CD4-positive, alpha-beta T cell treated with Interleukin-17A for 1 hour (primary cell): ENCODE results near the gene BCOR.
A peak's percentile ranks its signal among the peaks of the same experiment; 100 is the strongest.

Experiments
- DNase-seq: peaks from one replicate; pipeline ENCODE4 v3.0.0-alpha.2; 2020

Gene BCOR

GRCh38 chrX:40015693-40016092 lies 82.1 kb downstream of the BCOR start:
- no peak for DNase-seq

DNA sequence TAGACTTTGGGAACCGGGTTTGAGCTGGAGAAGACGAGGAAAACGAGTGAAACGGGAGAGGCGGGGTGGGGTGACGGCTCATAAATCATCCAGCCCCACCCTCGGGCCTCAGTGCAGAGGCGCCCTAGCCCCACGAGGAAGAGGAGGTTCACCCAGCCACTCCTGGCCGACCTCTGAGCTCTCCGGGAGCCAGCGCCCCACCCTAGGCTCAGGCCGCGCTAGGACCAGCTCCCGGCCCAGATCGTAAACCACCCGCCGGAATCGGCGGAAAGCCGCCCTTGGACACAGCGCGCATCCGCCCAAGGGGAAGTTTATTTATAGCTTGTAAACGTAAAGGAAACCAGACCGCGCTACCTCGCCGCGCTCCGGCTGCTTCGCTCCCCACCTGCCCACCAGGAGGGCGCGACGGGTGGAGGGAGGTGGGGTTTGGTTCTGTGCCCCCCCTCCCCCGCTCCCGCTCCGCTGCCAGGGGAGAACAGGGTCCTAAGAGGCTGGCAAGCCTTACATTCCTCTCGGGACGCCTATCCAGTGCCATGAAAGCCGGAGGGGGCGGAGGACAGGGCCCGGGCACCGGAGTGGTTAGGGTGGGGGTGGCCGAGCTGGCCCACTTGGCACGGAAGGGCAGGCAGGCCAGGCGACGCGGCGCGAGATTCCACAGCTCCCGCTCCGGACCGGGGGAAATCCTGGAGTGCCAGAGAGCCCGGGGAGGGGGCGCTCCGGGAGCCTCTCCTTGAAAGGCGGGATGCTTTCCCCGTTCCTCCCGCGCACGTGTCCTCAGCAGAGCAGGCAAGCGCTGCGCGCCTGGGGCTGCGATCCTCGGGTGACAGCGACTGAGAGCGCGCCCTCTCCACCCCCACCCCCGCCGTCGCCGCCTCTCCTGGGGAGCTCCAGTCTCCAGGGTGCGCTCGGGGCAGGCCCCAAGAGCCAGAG lies 84.2 kb downstream of the BCOR start:
- DNase-seq = peak; percentile 49

- DNase-seq = no peak
Observed at GRCh38 chrX:40012868-40013265, 84.9 kb downstream of the BCOR start.

DNA sequence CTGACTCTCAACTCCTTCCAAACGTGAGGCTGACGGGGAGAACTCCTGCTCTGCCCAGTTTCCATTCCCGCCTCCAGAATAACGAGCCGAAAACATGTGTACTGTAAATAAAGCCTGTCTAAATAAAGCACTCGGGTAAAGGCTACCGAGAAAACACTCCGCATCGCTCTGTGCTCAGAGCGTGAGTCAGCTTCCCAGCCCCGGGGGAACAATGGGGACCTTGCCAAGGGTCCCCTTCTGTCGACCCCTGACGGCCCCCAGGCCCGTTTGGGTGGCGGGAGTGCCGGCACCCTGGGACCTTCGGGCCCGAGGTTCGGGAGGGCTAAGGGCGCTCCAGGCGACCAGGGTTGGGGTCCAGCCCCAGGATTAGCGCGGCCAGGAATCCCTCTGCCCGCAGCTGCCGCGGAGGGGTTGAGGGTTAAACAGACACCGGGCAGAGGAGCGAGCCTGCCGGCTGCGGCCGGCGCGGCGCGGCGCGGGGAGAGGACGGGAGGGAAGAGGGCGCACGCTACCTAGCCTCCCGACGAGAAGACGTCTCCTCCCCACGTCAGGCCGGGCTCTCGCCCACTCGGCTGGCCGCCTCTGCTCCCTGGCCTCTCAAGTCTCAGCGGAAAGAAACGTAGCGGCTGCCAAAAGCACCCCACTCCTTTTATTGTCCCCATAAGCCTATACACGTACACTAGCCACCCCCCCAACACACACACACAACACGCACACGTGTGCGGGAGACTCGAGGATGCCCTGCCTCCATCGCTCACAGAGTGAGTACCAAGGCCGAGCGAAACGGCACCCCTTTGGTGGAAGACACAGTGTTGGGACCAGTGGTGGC lies 85.5 kb downstream of the BCOR start:
- DNase-seq = no peak

DNA sequence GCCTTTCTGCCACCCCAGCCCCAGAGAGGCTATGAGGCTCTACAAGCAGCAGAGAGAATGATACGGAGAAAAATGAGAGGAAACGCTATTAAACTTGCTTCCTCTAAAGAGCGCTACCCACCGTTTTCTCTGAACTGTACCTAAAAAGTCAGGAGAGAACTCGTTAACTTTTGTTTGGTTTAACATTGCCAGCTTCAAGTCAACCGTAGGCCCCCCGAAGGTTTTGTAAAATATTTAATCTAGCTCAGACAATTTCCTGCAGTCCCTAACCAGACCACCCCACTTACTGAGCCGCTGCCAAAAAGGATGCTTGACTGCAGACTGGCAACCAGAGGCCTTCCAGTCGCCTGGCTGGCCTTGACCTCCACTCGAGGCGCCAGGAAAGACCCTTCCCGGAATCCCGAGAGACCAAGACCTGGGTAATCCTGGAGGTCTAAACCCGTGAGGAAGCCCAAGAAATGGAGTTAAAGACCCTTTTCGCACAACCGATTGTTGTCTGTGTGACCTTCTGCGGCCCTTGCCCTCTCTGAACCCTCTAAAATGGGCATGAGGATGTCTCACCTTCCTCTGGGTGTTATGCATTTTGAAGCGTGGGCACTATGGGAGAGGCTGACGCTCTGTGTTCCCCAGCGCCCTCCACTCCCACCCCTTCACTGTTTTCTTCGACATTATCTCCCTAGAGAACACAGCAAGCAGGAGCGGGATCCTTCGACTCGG lies 86.3 kb downstream of the BCOR start:
- DNase-seq = no peak

DNA sequence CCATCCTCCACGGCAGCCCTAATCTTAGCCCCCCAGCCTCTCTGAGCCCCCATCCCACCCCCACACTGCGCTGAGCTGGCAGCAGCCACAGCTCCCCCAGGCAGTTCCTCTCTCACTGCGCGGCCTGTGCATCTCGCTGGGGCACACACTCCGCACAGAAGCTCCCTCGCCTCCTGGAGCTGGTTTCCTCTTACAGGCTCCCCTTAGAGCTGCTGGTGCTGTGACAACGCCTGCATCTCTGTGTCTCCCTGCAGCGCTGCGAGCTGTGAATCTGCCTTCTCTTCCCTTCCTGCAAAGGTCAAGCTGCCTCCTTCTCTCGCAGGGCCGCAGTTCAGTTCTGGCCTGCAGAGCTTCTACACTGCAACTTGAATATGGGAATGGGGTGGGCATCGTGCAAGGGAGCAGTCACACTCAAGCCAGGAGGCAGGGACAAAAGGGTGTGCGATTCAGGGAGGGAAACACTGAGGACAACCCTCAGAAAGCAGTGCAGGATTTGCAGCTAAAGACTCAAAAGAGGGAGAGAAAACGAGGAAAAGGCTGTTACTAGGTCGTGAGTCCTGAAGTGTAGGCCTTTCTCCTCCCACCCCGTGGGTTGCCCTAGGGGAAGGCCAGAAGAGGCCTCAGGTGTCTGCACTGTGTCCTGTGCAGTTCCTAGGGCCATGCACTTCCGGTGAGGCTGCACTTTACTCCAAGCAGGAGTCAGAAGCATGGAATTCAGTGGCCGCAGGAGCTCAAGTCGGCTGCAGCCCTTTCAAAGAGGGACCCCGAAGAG lies 87.0 kb downstream of the BCOR start:
- DNase-seq = no peak

- no peak for DNase-seq
Observed at GRCh38 chrX:40009890-40010289, 87.9 kb downstream of the BCOR start.

DNA sequence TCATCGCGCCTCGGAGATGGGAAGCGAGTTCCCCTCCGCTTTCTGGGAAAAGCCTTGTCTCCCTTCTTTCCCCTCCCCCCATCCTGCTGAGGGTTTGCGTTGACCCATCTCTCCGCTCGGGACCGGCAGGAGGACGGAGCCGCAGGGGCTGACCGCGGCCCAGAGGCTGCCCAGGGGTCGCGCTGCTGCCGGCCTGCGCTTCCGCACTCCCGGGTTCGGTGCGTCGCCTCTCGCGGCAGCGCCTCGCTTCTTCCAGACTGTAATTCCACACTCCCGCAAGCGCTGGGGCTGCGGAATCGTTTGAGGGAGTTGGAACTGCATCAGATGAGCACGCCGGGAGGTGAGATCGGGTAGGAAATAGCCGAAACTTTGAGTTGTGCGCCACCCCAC lies 88.3 kb downstream of the BCOR start:
- no peak for DNase-seq

DNA sequence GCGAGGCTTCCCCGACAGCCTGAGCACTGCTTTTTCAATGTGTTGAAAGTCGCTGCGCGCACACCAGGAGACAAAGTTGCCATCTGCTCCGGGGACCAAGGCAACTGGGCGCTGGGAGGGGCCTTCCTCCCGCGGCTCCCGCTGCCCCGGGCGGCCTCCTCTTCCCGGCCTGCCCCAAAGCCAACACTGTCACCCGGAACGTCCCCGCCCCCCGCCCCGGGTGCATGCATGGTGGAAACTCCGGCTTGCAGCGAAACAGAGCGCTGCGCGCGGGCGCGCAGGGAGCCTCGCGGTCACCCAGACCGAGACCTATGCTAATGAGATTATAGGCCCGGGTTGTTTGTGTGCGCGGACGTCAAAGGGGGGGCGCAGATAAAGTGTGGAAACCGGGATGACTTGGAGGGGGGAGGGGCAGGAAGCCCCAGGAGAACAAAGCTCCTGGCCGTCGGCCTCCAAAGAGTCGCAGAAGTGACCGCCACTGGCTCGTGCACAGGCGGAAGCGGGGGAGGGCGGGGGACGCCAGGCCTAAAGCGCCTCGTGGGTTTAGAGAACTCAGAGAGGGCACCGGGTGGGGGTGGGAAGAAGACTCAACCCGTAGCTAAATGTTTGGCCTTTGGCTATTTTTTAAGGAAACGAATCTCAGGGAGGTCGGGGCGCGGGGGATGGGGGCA lies 88.8 kb downstream of the BCOR start:
- DNase-seq = no peak

GRCh38 chrX:40007756-40008705 lies 89.7 kb downstream of the BCOR start:
- DNase-seq = no peak

- DNase-seq = no peak
Observed at GRCh38 chrX:40007131-40007755, 90.5 kb downstream of the BCOR start.

GRCh38 chrX:40006106-40007017 lies 91.4 kb downstream of the BCOR start:
- no peak for DNase-seq

- no peak for DNase-seq
Observed at GRCh38 chrX:40005292-40006011, 92.3 kb downstream of the BCOR start.

- DNase-seq = no peak
Observed at GRCh38 chrX:40004921-40005291, 92.9 kb downstream of the BCOR start.

DNA sequence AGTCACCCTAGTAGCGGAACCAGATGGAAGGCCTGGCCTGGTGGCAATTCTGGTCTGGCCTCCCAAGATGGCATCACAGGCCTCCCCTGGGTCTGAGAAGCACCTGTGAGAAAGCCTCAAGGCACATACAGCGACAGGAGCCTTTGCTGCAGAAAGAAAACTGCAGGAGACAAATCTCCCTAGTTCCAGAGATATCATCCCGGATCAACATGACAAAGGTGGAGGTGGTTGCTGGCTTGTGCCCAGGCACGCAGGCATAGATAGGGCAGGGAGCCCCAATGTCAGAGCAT lies 93.6 kb downstream of the BCOR start:
- DNase-seq = no peak

DNA sequence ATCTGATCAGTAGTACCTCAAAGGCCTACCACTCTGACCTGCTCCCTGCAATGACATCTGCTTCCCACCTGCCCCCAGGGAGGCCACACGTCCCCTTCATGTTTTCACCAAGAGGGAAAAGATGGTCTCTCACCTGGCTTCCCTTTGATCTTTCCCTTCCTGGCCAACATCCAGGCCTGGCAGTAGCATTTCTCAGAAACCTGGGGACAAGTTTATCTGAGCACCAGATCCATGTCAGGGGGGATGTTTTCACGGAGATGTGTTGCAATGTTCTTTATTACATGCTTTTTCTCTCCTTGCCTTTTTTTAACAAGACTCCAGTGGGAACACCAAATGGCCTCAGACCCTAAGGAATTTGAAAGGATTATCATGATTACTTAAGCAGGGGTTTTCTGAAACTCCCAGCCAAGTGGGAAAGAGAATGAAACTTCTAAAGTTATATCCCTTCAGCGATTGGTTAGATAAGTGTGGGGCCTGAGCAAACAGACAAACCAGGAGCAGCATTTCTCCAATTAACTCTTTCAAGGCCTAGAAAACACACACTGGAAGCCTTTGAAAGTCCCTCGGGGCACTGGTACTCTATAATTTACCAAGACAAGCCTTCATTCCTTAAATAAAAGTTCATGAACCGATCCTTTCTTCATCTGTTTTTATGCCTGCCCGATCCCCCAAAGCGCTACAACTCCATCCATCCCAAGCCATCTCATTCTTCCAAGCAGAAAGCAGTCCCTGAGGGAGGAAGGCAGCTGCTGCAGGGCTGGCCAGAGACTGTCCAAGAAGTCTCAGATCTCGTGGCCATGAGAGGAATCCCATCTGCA lies 94.1 kb downstream of the BCOR start:
- DNase-seq = no peak

DNA sequence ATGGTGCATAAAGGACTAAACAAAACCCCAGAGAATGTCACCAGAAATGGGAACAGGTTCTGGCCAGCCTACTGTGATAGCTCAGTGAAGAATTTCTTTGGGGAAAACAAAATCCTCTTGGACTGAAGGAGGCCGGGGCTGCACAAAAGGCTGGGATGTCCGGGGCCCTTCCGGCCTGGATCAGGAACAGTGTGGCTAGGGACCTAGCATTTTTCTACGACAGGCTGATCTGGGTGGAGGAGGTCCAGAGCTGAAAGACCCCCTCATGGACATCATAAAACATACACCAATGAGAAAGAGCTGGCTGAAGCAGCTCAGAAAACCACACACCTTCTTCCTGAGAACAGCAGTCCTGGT lies 94.7 kb downstream of the BCOR start:
- no peak for DNase-seq
